Retina (tissue), 1 donor: Measurements from ENCODE around the gene NOL3.

Experiments used
- DNase-seq: peaks from one replicate; pipeline ENCODE4 v3.0.0-alpha.2; 2016

Gene NOL3

DNA sequence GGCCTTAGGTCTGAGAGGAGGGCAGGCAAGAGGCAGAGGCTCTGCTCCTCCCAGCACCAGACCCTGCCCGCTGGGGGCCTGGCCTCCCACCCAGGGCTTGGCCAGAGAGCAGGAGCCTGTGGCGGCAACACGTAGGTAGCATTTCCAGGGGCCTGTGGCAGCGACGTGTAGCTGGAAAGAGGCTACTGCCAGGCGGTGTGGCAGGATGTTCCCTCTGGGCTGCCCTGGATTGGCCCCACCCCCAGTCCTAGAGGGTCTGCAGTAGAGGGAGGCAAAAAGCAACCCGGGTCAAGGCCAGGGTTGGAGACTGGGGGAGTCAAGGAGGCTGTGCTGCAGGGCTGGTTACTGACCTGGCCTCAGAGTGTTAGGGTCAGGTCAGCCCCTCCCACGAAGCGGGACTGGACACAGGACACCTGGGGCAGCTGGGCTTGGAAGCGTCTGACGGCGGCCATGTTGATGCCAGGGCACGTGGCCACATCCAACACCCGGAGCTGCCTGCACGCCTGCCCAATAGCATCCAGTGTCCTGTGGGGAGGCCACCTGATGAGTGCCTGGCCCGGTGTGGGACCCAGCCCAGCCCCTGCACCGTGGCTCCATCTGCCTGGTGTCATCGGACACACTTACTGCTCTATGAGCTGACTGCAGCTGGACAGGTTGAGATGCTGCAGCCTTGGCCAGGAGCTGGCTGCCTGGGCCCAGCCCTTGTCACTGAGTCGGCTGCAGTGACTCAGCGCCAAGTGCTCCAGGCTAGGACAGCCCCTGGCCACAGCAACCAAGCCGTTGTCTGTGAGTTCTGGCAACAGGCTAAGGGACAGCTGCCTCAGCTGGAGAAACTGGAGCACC is 37.1 kb downstream of the NOL3 start:
- no peak for DNase-seq

DNA sequence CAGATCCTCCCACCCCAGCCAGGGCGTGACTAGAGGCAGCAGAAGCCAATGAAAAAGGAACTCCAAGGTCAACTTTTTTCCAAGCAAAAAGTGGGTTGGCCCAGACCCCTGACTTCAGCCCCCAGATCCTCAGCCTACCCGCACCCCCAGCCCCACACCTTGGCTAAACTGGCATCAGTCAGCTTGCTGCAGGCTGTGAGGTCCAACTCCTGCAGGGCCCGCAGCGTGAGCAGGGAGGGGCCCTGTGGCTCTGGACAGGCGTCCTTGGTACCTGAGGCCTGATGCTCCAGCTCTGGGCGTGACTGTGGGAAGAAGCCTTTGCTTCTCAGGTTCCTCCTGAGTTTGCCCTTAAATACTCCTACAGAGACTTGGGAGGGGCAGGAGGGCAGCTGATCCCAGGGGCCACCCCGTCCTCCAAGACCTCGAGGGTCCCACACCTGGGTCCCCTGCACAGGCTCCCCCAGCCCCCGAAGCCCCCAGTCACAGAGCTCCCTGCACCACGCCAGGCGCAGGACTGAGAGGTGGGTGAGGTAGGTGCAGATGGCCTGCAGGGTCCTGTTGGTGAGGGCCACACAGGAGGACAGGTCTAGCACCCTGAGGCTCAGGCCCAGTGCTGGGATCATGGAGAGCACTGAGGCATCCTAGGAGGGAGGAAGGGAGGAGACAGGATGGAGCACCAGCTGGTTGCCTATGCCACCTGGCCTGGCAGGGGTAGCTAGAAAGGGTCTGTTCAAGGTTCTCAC is 38.0 kb downstream of the NOL3 start:
- no peak for DNase-seq

DNA sequence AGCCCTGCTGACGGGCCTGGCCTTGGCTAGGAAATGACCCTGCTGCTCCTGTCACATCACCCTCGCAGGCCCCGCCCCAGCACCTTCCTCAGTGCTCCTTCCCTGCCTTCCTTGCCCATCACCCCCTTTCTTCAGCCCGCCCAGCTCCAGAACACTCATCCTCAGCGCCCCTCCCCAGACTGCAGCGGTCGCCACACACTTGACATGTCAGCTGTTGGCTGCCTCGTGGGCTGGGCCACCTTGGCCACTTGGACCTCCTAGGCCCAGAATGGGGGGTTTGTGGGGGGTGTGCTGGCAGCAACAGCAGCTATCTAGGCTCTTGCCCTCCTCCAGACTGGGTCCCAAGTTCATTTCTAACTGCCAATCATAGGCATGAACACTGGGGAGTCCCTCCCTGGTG is 39.2 kb downstream of the NOL3 start:
- DNase-seq: no peak

DNA sequence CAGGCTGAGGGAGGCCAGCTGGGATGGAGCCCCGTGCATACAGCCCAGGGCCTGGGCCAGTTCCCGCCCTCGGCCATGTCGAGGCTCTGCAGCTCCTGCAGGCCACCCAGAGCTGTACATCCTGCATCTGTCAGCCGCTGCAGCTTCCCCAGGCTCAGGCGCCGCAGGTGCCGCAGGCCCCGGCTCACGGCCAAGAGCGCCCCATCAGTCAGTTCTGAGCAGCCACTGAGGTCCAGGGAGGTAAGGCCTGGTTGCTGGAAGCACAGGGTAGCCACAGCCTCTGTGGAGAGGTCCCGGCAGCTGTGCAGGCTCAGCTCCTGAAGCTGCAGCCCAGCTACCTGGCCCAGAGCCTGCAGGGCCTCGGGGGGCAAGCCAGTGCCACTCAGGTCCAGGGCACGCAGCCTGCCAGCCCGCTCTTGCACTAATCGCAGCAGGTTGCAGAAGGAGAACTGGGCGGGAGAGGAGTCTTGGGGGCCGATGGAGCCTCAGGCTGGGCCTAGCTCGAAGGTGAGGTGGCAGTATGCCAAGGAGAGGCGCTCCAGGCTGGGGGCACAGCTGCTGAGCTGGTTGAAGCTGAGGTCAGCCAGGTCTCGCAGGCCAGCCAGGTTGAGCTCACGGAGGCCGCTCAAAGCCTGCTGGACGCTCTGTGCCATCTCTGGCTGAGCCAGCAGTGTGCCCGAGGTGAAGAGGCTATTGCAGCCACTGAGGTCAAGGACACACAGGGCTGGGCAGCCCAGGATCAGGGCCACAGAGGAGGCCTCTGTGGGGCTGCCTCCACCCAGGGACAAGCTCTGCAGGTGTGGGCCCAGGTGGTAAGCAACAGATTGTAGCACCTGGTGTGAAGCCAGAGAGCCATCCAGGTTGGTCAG is 40.0 kb downstream of the NOL3 start:
- DNase-seq: no peak

DNA sequence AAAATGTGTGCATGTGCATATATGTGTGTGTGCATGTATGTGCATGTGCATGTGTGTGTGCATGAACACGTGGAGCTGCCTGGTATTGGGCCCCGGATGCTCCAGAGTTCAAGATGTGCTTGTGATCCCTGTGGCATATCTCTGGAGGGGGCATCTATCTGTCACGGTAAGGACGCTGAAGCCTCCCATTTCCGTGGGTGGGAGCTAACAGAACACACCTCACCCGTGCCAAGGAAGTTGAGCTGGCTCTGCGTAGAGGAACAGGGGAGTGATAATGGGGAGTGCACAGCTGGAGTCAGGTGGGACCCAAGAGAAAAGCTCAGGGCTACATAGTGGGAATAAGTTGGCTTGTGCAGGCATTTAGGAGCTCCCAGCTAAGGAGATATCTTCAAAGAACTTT is 41.3 kb downstream of the NOL3 start:
- DNase-seq: no peak

DNA sequence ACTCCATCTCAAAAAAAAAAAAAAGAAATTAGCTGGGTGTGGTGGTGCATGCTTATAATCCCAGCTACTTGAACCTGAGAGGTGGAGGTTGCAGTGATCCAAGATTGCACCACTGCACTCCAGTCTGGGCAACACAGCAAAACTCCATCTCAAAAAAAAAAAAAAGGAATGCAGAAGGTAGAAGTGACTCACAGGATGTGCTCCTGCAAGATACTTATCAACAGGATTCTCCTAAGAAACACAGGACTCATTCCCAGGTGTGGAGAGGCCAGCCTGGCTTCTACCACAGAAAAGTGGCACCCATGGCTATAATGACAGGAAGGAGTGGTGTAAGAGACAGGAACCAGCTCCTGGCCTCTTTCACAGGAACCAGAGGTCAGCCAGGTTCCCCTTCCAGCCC is 42.4 kb downstream of the NOL3 start:
- no peak for DNase-seq

DNA sequence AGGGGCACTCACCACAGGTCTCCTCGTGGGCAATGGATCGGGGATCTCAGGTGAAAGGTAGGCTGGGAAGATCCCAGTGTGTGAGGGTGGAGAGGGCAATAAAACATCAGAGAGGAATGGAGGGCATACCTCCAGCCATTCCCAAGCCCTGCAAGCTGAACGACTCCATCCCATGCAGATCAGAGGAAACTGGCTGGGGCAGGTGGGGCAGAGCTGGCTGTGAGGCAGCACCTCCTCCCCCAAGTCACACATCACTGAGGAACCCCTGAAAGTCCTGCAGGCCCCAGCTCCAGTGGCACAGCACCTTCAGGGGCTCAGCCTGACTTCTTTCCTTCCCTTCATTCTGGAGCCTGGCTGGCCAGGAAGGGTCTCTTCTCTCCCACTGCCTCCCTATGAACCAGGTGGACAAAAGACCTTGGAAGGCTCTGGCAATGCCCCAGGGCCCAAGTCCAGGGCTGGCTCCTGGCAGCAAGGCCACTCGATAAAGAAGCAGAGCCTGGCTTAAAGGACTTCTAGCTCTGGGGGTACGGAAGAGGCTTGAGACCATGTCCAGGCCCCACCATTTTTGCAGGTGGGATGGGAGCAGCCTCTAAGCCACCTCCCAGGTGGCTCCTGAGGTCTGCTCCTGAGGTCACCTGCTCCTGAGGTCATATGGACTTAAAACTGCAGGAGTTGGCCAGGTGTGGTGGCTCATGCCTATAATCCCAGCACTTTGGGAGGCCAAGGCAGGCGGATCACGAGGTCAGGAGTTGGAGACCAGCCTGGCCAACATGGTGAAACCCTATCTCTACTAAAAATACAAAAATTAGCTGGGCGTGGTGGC is 43.1 kb downstream of the NOL3 start:
- no peak for DNase-seq

DNA sequence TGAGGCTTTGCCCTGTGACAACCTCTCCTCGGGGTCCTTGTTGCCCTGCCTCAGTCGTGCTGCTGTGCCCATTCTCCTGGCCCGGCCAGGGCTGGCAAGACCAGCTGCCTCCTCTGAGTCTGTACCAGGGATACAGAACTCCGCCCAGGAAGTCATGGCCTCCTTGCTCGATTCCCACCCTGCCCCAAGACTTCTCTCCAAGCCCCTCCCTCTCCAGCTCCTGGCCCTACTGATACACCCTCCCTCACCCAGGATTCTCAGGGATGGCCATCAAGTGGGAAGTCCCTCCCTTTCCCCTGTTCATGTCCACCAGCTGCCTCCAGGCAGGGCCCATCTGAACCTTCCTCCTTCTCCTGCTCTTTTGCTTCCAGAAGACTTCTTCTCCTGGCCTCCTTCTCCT is 45.4 kb downstream of the NOL3 start:
- DNase-seq: no peak

DNA sequence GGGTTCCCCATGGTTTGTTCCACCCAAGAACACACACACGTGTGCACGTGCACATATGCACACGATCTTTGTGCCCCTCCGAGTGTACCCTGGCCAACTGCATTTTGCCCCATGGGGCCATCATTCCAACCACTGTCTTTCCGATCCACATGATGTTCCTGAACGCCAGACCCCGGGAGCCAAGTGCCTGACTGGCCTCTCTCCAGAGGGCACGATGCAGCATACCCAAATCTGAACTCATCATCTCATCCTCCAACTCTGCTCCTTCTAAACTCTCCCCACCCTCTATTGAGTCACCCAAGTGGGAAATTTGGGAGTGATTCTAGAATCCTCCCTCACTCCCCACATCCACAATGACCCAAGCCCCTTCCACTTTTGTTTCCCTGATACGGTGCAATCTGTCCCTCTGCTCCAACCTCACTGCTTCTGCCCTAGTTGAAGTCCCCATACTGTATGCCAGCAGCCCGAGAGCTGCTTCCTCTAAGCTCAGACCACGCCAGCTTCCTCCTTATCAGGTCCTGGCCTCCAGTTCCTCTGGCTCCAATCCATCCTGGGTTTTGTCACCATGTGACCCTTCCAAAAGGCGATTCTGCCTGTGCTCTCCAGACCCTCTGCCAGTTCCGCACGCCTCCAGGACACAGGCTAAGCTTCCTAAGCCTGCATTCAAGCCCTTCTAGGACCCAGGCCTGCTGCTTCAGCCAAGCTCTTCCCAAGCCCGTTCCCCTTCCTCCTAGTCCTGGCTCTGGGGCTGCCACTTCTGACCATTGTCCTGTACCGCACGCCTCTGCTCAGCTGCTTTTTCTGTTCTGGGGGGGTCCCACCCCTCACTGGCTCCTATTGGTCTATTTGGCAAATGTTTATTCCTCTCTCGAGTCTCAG is 46.5 kb downstream of the NOL3 start:
- no peak for DNase-seq

DNA sequence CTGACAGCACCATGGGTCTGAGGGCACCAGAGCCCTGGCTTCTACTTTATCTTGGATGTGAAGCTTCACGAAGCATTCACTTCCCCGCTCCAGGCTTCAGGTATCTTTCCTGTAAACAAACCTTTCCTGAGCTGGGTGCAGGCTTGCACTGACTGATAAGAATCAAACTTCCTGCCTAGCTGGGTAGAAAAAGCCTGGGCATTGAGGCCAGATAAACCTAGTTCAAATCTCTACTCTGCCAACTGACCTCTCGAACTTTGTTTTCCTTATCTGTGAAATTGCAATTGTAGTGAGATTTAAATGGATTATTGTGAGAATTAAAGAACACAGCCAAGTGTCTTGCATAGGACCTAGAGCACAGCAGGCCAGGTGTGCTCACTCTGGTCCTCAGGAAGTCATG is 53.7 kb downstream of the NOL3 start:
- DNase-seq: no peak
